Measurements from ENCODE around the gene ELK1. TPM values are rescaled to one million over a fixed set of nuclear protein-coding genes. Genes with fewer than 3 reads are reported as not detected.

The ELK1 gene
- total and polyA plus RNA-seq, 10 of the 15 experiments (the other 5 are each of a cell fraction or from before 2014, with no cell fraction given) = 4.1 to 55.5 (median 32.9) TPM

- no peak for TF ChIP-seq ESRRA (IDR thresholded peaks at IDR 0.05; ENCODE audit: low read length)
- no peak for TF ChIP-seq ZSCAN29 (IDR thresholded peaks at IDR 0.05)
- TF ChIP-seq SIX5 (IDR thresholded peaks at IDR 0.05; ENCODE audit: low read depth, low read length, severe bottlenecking) = no peak
- no peak for TF ChIP-seq SMC3 (IDR thresholded peaks at IDR 0.05; ENCODE audit: borderline replicate concordance, low read length)
- no peak for TF ChIP-seq MXI1 (IDR thresholded peaks at IDR 0.05; ENCODE audit: low read depth, low read length)
- TF ChIP-seq EZH2 (IDR thresholded peaks at IDR 0.05; ENCODE audit: borderline replicate concordance, control insufficient read depth, low read depth, low read length) = no peak
- TF ChIP-seq NFYA (IDR thresholded peaks at IDR 0.05; ENCODE audit: borderline replicate concordance, low read depth, low read length) = no peak
- TF ChIP-seq SMARCA5 (IDR thresholded peaks at IDR 0.05) = no peak
- TF ChIP-seq BRCA1 (IDR thresholded peaks at IDR 0.05; ENCODE audit: low read depth, low read length) = no peak
- TF ChIP-seq SPI1 (IDR thresholded peaks at IDR 0.05; ENCODE audit: borderline replicate concordance, insufficient read depth, low read depth, low read length) = no peak
- TF ChIP-seq KDM1A (IDR thresholded peaks at IDR 0.05; ENCODE audit: borderline replicate concordance) = no peak
- TF ChIP-seq FOXK2 (IDR thresholded peaks at IDR 0.05) = no peak
- TF ChIP-seq ETV6 (conservative IDR thresholded peaks at IDR 0.05 in 1 of 2, IDR thresholded peaks at IDR 0.05 in 1 of 2; ENCODE audit: borderline replicate concordance in 1 of 2, low read depth in 1 of 2) = no peak
- TF ChIP-seq, protein P1, sequence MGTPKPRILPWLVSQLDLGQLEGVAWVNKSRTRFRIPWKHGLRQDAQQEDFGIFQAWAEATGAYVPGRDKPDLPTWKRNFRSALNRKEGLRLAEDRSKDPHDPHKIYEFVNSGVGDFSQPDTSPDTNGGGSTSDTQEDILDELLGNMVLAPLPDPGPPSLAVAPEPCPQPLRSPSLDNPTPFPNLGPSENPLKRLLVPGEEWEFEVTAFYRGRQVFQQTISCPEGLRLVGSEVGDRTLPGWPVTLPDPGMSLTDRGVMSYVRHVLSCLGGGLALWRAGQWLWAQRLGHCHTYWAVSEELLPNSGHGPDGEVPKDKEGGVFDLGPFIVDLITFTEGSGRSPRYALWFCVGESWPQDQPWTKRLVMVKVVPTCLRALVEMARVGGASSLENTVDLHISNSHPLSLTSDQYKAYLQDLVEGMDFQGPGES (IDR thresholded peaks at IDR 0.05) = no peak
- TF ChIP-seq BCL3 (IDR thresholded peaks at IDR 0.05; ENCODE audit: borderline replicate concordance, insufficient read depth, low read depth, low read length, poor library complexity, severe bottlenecking) = no peak
- TF ChIP-seq IKZF1 (conservative IDR thresholded peaks at IDR 0.05) = no peak
- ChIA-PET POLR2A (no interaction called here), CTCF (interaction anchor here (0.9 to 1.2 kb wide), 2 partner anchors 16 to 149 kb away, joined by 3 to 4 read pairs; no protein-coding TSS in a partner anchor), RAD21 (ENCODE audit: unreplicated experiment) (interaction anchor here (2.3 kb wide), 1 partner anchor 13 kb away, joined by 5 read pairs; no protein-coding TSS in a partner anchor), SMC1A (ENCODE audit: uncharacterized antibody, unreplicated experiment) (interaction anchor here (1.6 kb wide), 1 partner anchor 9 kb away, joined by 7 read pairs; no protein-coding TSS in a partner anchor)
- Histone ChIP-seq H2AFZ (ENCODE audit: control insufficient read depth, low read depth, low read length) (no peak overlapping the region), H3K27ac (ENCODE audit: control insufficient read depth, insufficient read depth) (no peak overlapping the region), H3K4me2 (ENCODE audit: control insufficient read depth, insufficient read depth) (no peak overlapping the region), H3K9me3 (replicated peaks; ENCODE audit: control insufficient read depth, insufficient read depth, low read length) (no peaks in the 10 kb centered on the region; the same call in 2 of the 3 replicates), H3K9ac (ENCODE audit: control insufficient read depth, insufficient read depth, low read length) (no peak overlapping the region), H3K4me3 (no peak overlapping the region), H3K27me3 (replicated peaks in 1 of 2; ENCODE audit: control insufficient read depth in 2 of 2, insufficient read depth in 2 of 2, low read length in 1 of 2) (no peaks in the 10 kb centered on the region), H4K20me1 (ENCODE audit: control insufficient read depth, insufficient read depth) (no peaks in the 10 kb centered on the region), H3K4me1 (ENCODE audit: control insufficient read depth, insufficient read depth, low read length) (peaks cover 2% of the 10 kb centered on the region; the same call in 1 of the 2 replicates), H3K79me2 (ENCODE audit: control insufficient read depth, insufficient read depth, low read length) (peaks cover 30% of the 10 kb centered on the region), H3K36me3 (ENCODE audit: control insufficient read depth in 2 of 2, insufficient read depth in 2 of 2, low read length in 1 of 2) (no peaks in the 10 kb centered on the region)
- no peak for ATAC-seq
- DNase-seq (ENCODE audit: low read depth, low spot score) = no peak
- WGBS (ENCODE audit: insufficient coverage, insufficient replicate concordance, low lambda C conversion rate, missing lambda C conversion rate) = 41% methylated on average over 6 of the region's 6 CpGs
- no TSS peak for BruUV-seq (replicated peaks)
- intact Hi-C loops (cut with micrococcal nuclease; ENCODE audit: unreplicated experiment) (no loop called here), in situ Hi-C loops (cut with MboI) (loop anchor here (10.0 kb wide), 2 partner anchors 82 to 432 kb away; partner anchors contain the start of genes ARAF and CDK16)
- FAIRE-seq = no peak
These were observed 3.7 kb downstream of the ELK1 start for GRCh38 chrX:47646636-47647035.
